Stimulated activated CD8-positive, alpha-beta memory T cell treated with anti-CD3 and anti-CD28 coated beads, Interleukin-12 subunit alpha, Interleukin-12 subunit beta, amount 100 ng/mL, for 24 hours (primary cell): ENCODE data around the gene YWHAQ.

ENCODE experiments used
- DNase-seq: peaks from one replicate; pipeline ENCODE4 v3.0.0-alpha.2; 2020; ENCODE audit errors: extremely low read depth

Gene YWHAQ

DNA sequence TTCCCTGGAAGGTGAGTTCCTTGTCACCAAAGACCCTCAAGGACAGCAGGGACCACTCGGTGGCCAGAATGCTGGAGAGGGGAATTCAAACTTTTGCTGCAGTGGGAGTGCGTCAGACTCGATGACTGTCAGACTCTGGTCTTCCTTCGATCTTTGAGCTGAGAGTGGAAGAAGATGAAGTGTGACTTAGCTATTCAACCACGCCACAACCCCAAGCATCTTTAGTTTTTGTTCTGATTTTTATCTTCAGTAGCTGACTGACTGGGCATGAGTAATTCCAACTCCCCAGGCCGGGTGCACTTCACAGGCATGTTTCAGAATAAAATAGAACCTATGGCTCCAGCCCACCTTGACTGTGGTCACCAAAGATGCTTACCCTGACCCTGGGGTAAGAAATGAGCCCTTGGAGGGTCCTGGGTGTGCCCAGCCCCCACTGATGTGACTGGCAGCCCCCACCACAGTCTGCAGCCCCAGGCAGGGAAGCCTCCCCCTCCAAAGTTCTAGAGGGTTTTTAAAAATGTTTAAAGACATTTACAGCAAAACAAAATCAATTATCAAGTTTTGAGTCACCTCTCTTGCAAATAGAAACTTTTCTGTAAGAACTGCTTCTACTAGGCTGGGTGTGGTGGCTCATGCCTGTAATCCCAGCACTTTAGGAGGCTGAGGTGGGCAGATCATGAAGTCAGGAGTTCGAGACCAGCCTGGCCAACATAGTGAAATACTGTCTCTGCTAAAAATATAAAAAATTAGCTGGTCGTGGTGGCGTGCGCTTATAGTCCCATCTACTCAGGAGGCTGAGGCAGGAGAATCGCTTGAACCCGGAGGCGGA lies 24.9 kb upstream of the YWHAQ start:
- no peak for DNase-seq

GRCh38 chr2:9654452-9655100 lies 23.8 kb upstream of the YWHAQ start:
- no peak for DNase-seq

- no peak for DNase-seq
Measured at GRCh38 chr2:9653485-9654271, 22.9 kb upstream of the YWHAQ start.

DNA sequence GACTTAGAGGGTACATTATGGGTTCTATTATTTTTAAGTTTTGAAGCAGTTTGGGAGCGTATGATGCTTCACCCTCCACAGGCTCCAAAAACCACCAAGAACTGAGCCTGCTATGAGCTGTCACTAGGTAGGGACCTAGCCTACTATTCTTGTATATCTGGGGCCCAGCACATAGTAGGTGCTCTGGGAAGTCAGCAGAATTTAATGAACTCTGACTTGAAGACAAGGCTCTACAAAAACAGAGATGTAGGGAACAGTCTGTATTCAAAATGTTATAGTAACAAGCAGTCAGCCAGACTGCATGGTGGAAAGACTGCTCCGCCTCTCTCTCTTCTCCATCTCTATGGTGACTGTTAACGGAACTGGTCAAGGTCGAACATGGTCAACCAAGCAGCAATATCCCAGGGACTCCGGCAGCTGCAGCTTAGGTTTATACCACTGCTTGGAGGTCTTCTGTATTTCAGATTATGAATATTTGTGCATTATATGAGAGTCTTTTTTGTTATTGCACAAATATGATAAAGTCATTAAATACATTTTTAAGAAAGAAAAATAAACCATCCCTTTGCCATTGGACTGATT lies 22.2 kb upstream of the YWHAQ start:
- DNase-seq: no peak

DNA sequence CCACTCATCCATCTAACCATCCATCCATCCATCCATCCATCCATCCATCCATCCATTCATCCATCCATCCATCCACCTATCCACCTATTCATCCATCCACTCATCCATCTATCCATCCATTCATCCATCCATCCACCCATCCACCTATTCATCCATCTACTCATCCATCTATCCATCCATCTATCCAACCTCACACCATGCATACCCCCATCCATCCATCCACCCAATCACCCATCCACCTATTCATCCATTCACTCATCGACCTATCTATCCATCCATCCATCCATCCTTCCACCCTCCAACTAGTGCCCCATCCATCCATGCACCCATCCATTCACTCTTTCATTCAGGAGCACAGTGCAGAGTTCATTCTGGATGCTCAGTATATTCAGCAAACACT lies 21.5 kb upstream of the YWHAQ start:
- no peak for DNase-seq

- no peak for DNase-seq
Measured at GRCh38 chr2:9650119-9650821, 19.5 kb upstream of the YWHAQ start.

GRCh38 chr2:9649261-9649660 lies 18.5 kb upstream of the YWHAQ start:
- DNase-seq: no peak

GRCh38 chr2:9648821-9649220 lies 18.0 kb upstream of the YWHAQ start:
- no peak for DNase-seq

DNA sequence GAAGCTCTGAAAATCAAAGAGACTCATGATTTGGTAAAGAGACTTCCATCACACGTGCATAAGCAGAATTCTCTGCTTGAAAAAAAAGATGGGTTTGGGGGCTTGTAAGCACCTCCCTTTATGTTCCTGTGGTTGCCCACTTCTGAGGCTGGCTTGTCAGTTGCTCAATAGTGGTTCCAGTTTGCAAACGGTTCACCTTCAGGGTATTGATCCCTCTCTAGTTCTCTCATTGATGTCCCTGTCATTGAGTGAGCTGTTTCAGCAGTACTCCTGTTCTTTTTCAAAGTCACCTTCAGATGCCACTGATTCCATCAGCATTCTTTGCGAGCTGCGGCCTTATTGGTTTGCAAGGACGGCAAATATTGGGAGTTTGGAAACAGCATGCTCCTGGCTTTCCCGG lies 17.1 kb upstream of the YWHAQ start:
- DNase-seq: no peak

DNA sequence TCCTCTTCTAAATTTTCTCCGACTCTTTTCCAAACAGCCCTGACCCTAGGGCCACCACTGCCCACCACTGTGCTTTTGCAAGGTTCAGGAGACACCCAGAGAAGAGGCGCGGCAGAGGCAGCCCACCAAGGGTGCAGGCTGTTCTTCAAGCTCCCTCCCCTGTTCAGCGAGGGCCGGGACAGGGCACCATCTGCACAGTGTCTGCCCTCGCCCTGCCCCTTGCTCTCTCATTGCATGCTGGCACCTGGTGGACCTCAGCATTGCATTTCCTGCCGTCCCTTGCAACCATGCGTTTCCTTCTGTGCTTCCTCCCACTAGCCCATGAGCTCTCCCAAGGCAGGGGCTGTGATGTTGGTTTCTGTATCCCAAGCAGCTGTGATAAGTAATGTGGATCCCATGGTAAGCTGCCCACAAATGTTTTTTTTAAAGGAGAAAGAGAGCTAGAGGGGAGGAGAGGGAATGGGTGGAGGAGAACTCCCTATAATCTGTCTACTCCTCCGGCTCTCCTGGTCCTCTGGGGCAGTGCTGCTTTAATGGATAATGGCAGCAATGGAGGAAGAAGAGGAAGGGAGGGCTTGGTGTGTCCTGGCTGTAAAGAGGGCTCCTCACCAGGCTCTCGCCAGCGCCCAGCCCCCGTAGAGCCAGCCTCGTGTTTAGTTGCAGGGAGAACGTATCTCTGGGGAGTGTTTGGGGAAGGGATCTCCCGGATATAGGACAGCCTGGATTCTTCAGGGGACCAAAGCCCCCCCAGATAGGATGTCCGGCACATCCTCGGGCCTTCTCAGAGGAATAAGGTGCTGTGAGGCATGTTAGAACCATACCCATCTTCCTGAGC lies 15.6 kb upstream of the YWHAQ start:
- DNase-seq: no peak

DNA sequence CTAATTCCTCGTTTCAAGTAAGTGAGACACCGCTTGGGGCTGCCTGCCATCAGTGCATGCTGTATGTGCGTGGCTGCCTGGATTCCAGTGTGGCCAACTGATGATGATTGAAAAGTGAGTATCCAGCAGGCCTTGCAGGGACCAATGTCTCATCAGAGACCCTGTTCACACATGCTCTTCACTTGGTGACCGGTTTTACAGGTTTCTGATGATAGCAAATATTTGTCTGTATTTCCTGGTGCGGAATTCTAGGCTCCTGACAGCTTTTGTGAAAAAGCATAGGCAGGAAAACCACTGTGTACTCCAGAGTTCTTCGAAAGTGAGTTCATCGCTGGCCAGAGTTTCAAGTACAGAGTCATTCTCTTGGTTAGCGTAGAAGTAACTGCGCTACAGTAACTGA lies 13.8 kb upstream of the YWHAQ start:
- no peak for DNase-seq

DNA sequence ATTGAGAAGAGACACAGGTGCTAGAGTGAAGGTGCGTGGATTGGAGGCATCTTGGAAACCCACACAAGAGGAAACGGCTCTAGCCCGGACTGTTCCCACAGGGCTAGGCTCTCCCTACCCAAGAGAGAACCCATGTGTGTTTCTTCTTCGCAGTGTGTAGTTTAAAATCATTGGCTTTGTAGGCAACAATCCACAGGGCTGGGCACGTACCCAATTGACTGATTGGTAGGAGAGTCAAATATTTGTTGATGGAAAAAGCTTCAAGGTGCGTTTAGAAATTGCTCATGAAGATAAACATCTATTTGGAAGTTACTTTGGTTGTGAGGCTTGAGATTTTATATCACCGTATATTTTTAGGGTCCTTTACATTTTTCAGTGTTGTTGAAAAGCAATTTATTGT lies 13.2 kb upstream of the YWHAQ start:
- DNase-seq: no peak

DNA sequence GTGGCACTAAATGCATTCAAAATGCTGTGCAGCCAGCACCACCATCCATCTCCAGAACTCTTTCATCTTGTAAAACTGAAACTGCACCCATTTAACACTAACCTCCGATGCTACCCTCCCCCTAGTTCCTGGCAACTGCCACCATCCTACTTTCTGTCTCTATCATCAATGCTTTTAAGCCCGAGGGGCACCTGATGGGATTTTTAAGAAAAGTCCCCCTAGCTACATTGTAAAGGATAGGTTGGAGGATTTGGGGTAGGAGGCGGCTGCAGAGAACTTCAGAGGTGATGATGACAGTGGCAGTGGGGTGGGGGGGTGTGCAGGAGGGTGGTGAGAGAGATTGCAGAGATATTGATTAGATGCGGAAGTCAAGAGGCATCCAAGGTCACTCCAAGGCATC lies 10.8 kb upstream of the YWHAQ start:
- no peak for DNase-seq

- DNase-seq: no peak
Measured at GRCh38 chr2:9640403-9641104, 9.8 kb upstream of the YWHAQ start.

GRCh38 chr2:9639740-9640343 lies 9.0 kb upstream of the YWHAQ start:
- no peak for DNase-seq

- DNase-seq: no peak
Measured at GRCh38 chr2:9639000-9639602, 8.3 kb upstream of the YWHAQ start.

DNA sequence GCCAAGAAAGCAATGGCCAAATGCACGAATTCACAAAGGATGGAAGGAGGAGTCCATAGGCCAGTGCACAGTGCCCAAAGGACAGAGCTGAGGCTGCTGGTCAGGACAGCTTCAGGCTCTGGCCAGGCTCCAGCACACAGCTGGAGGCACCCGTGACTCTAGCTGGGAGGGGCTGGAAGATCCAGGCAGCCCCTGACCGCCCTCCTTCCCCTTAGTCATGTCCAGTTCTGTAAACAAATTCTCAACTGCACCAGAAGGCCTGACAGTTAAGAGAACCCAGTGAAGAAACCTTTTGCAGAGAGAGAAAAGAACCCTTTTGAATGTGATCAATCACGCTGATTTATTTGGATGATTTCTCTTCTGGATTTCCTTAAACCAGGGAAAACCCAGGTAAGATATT lies 7.7 kb upstream of the YWHAQ start:
- no peak for DNase-seq

DNA sequence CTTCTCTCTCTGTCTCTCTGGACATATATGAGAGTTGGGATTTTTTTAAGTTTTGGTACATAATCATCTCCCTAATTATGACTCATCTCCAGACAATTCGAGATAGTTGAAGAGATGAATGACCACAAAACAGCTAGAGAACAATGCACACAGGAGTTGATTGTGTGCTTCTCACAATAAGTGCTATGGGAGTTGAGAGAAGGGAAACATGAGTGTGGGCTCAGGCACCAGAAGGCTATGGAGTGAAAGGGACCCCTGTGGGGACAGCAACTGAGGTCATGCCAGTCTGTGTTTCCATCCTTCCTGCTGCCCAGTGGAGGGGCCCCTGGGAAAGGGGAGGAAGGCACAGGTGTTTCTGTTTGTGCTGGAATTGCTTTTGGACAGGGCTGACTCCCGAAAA lies 6.5 kb upstream of the YWHAQ start:
- no peak for DNase-seq

GRCh38 chr2:9634133-9634532 lies 3.3 kb upstream of the YWHAQ start:
- no peak for DNase-seq
